Fibroblast of mammary gland (primary cell): ENCODE measurements around the gene IL1RL1.

ENCODE experiments used
- DNase-seq: peaks from one replicate; pipeline ENCODE4 v3.0.0-alpha.2; 2010; ENCODE audit warnings: low read depth
- H3K4me3 ChIP-seq: 2 replicates; pipeline ENCODE4 v1.5.1; 2011; ENCODE audit warnings: low read depth, mild to moderate bottlenecking, low read length, moderate library complexity; ENCODE audit not compliant: control insufficient read depth
- TF ChIP-seq, protein P1 (sequence below): conservative IDR thresholded peaks from 2 replicates; pipeline ENCODE4 v1.5.1; 2011; ENCODE audit warnings: low read depth, low read length, inconsistent platforms; ENCODE audit not compliant: control insufficient read depth, insufficient read depth

The IL1RL1 gene

DNA sequence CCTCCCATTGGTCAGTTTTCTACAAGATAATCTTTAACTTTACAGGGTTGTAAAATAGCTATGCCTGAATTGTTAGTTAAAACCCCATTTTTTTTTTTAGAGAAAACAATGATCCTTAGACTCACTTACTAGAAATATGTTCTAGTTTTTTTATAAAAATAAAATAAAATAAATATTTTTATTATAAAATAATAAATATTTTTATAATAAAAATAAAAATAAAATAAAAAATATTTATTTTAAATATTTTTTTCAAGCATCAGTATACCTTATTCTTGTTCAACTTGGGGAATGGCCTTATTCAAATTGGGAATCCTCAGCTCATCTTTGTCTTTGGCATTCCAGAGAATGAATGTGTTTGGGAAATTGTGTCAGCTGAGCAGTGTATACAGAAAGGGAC is 20.8 kb upstream of the IL1RL1 start:
- TF ChIP-seq, protein P1, sequence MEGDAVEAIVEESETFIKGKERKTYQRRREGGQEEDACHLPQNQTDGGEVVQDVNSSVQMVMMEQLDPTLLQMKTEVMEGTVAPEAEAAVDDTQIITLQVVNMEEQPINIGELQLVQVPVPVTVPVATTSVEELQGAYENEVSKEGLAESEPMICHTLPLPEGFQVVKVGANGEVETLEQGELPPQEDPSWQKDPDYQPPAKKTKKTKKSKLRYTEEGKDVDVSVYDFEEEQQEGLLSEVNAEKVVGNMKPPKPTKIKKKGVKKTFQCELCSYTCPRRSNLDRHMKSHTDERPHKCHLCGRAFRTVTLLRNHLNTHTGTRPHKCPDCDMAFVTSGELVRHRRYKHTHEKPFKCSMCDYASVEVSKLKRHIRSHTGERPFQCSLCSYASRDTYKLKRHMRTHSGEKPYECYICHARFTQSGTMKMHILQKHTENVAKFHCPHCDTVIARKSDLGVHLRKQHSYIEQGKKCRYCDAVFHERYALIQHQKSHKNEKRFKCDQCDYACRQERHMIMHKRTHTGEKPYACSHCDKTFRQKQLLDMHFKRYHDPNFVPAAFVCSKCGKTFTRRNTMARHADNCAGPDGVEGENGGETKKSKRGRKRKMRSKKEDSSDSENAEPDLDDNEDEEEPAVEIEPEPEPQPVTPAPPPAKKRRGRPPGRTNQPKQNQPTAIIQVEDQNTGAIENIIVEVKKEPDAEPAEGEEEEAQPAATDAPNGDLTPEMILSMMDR, result no peak
- DNase-seq, result no peak
- no peak overlapping the region for H3K4me3 ChIP-seq

DNA sequence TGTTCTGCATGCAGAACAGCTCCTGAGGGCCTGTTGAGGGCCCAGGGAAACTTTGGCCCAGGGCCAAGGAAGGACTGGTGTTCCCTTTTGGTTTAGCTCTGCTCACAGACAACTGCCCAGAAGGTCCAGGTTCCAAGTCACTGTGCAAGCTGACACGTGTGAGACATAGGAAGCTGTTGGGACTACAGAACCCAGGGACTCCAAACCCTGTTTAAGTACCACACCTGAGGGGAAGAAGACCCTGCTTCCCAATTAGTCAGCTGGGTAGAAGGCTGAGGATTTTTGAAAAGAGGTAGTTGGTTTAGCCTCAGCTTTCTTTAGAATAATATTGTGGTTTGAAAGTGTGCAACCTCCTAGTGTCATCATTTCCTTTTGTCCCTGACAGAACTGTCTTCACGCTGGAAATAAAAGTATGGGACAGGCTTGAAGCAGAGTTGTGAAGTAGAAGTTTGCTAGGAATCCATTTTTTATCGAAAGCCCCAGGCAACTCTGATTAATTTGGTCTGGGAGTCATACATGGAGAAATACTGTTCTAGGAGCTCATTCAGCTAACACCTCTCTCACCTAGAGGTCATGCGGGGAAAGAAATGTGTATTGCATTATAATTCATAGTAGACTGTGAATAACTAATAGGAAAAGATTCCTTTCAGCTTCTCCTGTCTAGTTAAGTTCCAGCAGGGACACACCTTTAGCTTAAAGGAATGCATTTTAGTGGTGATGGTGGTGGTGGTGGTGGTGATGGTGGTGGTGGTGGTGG is 19.9 kb upstream of the IL1RL1 start:
- DNase-seq, result no peak
- H3K4me3 ChIP-seq, result no peak overlapping the region
- TF ChIP-seq, protein P1, result no peak

DNA sequence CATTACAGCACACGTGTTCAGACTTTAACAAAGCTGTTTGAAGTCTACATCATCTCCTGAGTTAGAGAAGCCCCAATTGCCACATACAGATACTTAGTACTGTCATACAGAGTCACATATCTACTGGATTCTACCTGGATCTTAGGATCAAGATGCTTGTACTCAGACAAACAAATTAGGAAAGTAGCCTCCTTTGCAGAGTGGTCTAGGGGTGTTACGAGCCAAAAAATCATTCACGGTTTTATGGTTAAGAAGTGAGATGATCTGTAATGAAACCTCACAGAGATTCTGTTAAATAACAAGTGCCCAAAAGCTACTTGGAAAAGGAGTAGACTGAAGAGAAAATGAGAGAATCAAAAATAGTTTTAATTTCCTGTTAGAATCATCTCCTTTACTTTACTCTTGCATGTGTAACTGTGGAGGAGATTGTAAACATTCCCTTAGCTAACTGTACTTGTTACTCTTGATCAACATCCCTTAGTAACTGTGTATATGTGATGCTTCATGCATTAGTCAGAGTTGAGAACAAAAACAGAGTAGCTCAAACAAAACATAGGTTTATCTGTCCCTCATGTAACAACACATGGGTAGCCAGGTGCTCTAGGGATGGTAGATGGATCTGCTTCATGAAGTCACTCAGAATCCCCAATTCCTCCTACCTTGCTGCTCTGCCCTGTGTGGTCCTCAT is 16.4 kb upstream of the IL1RL1 start:
- peak; percentile 65 for DNase-seq
- no peak overlapping the region for H3K4me3 ChIP-seq
- TF ChIP-seq, protein P1, result no peak

DNA sequence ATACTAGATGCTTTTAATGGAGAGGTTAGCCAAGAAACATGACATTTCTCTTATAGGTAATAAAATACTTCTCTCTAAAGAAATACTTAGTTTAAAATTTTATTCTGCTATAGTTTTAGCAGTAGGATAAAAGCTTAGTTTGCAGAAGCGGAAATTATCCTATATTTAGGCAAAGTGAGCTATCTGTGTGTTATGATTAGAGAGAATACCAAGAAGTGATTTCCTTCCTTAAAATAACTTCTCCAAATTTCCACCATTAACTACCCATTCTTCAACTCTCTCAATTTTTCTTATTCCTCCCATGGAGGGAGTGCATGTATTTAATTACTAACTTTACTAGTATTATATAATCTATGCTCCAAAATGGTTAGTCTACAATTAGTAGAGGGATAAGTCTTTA is 15.8 kb upstream of the IL1RL1 start:
- no peak overlapping the region for H3K4me3 ChIP-seq
- DNase-seq, result no peak
- TF ChIP-seq, protein P1, result no peak

DNA sequence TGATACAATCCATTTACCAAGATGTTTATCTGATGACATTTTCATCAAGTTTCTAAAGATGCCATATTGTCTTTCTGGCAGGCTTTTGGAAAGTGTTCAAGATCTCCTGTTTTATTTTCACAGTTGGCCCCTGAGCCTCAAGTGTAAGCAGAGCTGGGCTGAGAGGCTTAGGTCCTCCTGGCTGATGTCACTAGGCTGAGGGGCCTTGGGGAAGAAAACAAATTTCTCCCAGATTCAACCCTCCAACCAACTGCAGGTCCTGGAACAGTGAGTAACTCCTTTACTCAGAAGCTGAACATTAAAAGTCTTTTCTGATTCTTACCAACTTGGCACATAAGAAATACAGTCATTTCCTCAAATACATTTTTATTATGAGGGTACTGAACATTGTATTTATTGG is 14.9 kb upstream of the IL1RL1 start:
- TF ChIP-seq, protein P1, result no peak
- DNase-seq, result no peak
- no peak overlapping the region for H3K4me3 ChIP-seq

DNA sequence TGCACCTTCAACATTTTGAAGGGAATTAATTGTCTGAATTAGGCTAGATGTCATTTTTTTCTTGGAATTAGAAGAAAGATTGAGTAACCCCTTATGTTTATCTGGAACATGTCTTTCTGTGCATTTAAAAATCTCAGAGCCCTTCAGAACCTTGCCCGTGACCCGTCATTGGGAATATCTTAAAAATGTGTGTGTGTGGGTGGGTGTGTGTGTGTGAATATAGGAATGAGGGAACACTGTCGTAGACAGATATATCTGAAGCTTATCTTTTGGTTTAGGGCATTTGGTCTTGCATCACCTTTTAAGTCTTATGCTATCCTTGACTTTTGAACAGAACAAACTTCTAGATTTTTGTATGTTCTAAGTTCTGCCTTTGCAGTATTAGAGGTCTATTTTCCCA is 13.5 kb upstream of the IL1RL1 start:
- DNase-seq, result no peak
- TF ChIP-seq, protein P1, result no peak
- H3K4me3 ChIP-seq, result no peak overlapping the region
